ENCODE measurements around the gene PPP1R10.
A peak's percentile ranks its signal among the peaks of the same experiment; 100 is the strongest.
"Not testable (repeated sequence)": the region's sequence is repeated elsewhere in the genome, so short reads cannot be mapped to it uniquely, and the experiment has no call there.

PPP1R10 gene

DNA sequence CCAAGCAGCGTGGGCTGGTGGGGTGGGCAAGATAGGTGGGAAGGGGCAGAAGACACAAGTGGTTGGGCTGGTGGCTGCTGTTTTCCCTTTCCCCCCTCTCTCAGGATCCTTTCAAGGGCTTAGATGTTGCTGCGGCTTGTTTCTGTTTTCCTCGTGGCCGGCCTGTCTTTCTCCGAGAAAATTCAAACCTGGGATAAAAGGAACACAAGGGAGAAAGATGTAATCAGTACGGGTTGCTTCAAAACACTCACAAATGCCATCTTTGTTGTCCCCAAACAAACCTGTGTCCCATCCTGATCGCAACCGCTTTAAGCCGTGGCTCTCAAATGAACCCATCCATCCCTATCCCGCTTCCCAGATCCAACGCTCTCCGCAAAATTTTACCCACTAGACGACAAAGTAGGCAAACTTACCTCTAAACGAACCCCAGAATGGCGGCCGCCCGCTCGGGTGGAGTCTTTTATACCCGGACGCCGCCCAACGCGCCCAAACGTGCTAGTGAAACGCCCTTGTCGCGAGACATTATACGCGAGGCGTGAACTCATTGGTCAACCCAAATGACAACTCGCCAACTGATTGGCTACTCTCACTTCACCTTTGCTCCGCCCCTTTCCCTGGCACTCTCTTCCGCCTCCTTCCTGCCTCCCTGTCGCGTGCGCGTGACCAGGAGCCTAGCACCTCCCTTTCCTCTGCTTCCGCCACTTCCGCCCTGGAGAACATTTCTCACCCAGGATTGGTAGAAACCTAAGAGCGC is at the start of gene PPP1R10:
Gene PPP1R10, minus strand, starts transcription at position 433 of the 754 bp plus-strand sequence. CDS start 7,299 bp downstream, outside the sequence.
- DNase-seq (ENCODE audit: low read depth), result peak; percentile 100
- TF ChIP-seq, protein P1, sequence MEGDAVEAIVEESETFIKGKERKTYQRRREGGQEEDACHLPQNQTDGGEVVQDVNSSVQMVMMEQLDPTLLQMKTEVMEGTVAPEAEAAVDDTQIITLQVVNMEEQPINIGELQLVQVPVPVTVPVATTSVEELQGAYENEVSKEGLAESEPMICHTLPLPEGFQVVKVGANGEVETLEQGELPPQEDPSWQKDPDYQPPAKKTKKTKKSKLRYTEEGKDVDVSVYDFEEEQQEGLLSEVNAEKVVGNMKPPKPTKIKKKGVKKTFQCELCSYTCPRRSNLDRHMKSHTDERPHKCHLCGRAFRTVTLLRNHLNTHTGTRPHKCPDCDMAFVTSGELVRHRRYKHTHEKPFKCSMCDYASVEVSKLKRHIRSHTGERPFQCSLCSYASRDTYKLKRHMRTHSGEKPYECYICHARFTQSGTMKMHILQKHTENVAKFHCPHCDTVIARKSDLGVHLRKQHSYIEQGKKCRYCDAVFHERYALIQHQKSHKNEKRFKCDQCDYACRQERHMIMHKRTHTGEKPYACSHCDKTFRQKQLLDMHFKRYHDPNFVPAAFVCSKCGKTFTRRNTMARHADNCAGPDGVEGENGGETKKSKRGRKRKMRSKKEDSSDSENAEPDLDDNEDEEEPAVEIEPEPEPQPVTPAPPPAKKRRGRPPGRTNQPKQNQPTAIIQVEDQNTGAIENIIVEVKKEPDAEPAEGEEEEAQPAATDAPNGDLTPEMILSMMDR (IDR thresholded peaks at IDR 0.05; ENCODE audit: control insufficient read depth, insufficient read depth, low read depth, low read length, missing control alignments), result no peak
- H3K4me3 ChIP-seq (ENCODE audit: control insufficient read depth, low read depth, low read length), result peak within 1 kb of the TSS; percentile 95

DNA sequence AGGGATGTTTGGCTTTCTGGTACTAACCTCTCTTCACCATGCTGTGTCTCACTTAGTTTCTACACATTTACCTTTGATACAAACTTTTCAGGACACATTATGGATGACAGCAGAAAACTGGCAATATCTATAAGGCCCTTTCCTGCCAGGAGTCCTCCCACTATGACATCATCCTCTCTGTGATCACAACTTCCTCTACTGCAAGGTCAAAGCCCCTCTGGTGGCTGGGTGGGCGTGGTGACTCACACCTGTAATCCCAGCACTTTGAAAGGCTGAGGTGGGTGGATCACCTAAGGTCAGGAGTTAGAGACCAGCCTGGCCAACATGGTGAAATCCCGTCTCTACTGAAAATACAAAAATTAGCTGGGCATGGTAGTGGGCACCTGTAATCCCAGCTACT is 49.3 kb upstream of the PPP1R10 start:
- not testable (repeated sequence) for DNase-seq (ENCODE audit: low read depth); H3K4me3 ChIP-seq (ENCODE audit: control insufficient read depth, low read depth, low read length)

DNA sequence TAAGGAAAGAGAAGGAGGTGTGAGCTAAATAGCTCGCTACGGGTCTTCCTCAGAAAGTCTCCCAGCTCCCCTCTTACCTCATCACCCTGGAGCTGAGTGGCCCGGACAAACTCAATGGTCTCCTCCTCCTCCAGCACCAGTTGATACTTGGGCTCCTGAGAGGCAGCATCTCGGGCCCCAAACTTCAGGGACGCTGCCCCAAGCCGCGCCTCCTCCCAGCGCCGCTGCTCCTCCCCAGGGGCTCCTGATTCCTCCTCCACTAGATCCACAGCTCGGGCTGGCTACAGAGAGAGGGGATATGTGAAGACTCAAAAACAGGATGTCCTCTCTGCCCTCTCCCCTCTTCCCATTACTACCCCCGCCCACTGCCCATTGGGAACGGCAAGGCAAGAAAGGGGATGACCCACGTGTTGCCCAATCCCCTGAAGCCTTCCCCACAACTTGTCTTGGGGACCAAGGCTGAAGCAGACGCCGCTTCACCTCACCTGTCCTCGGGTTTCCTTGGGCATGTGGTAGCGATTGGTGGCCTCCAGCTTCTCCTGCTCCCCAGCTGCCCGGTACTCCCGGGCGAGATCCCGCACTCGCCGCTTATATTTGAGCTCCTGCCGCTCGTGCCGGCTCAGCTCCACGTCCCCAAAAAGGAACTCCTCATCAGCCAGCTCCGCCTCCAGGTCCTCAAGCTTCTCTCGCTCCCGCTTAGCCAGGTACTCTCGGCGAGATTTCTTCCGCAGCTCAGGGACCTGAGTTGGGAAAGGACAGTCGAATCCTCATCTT is 48.1 kb upstream of the PPP1R10 start:
- no peak overlapping the region for H3K4me3 ChIP-seq (ENCODE audit: control insufficient read depth, low read depth, low read length)
- TF ChIP-seq, protein P1 (IDR thresholded peaks at IDR 0.05; ENCODE audit: control insufficient read depth, insufficient read depth, low read depth, low read length, missing control alignments), result no peak
- DNase-seq (ENCODE audit: low read depth), result no peak

GRCh38 chr6:30657922-30658321 is 40.9 kb upstream of the PPP1R10 start:
- DNase-seq (ENCODE audit: low read depth); H3K4me3 ChIP-seq (ENCODE audit: control insufficient read depth, low read depth, low read length): not testable (repeated sequence)

DNA sequence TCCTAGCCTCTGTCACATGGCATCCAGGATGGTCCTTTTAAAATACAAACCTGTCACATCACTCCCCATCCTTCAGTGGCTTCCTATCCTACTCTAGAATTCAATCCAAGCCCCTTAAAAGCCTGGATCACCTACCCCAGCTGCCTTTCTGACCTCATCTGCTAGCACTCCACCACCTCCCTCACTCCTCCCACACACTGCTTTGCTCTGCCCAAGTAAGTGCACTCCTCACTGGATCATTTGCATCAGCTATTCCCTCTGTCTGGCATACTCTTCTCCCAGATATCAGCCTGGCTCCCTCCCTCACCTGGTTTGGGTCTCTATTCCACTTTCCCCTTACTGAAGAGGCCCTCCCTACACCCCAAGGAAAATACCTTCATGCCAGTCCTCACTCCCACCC is 40.4 kb upstream of the PPP1R10 start:
- TF ChIP-seq, protein P1 (IDR thresholded peaks at IDR 0.05; ENCODE audit: control insufficient read depth, insufficient read depth, low read depth, low read length, missing control alignments), result no peak
- no peak overlapping the region for H3K4me3 ChIP-seq (ENCODE audit: control insufficient read depth, low read depth, low read length)
- DNase-seq (ENCODE audit: low read depth), result no peak

GRCh38 chr6:30656513-30656912 is 39.5 kb upstream of the PPP1R10 start:
- H3K4me3 ChIP-seq (ENCODE audit: control insufficient read depth, low read depth, low read length), result no peak overlapping the region
- TF ChIP-seq, protein P1 (IDR thresholded peaks at IDR 0.05; ENCODE audit: control insufficient read depth, insufficient read depth, low read depth, low read length, missing control alignments), result no peak
- DNase-seq (ENCODE audit: low read depth), result no peak

DNA sequence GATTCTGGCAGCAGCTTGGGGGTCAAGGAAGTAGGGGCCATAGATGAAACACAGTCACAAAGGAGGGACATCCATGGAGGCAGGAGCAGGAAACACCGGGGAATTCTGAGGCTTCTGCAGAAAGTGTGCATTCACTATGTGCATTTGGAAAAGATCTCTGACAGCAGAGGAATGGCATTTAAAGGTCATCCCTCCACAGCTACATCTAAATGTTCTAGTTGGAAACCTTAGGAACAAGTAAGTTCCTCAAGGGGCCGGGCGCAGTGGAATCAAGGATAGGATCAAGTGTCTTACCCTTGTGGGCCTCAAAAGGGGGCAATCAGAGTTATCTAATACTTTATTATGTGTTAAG is 38.7 kb upstream of the PPP1R10 start:
- no peak overlapping the region for H3K4me3 ChIP-seq (ENCODE audit: control insufficient read depth, low read depth, low read length)
- DNase-seq (ENCODE audit: low read depth), result no peak
- TF ChIP-seq, protein P1 (IDR thresholded peaks at IDR 0.05; ENCODE audit: control insufficient read depth, insufficient read depth, low read depth, low read length, missing control alignments), result no peak

Measured in AG09309 (cell line).